ENCODE measurements around the gene SPPL3.

SPPL3 gene

GRCh38 chr12:120787889-120788288, 116.3 kb downstream of the SPPL3 start:
- no peaks in the 10 kb centered on the region for H3K36me3 ChIP-seq (ENCODE audit: low read length)
- H4K20me1 ChIP-seq (ENCODE audit: low read depth, low read length): no peaks in the 10 kb centered on the region
- H3F3A ChIP-seq (ENCODE audit: insufficient read depth): peaks cover 3% of the 10 kb centered on the region; the same call in 1 of the 2 replicates
- no peak overlapping the region for H3K9ac ChIP-seq (ENCODE audit: low read length)
- TF ChIP-seq EZH2phosphoT487 (conservative IDR thresholded peaks at IDR 0.05; ENCODE audit: low read length) (no peak), CTCF (IDR thresholded peaks at IDR 0.05; ENCODE audit: insufficient read depth, low read length, poor library complexity, severe bottlenecking) (no peak)
- H3K9me2 ChIP-seq (replicated peaks; ENCODE audit: insufficient read depth, low read length): no peaks in the 10 kb centered on the region
- no peak overlapping the region for H3K4me2 ChIP-seq (ENCODE audit: low read depth, low read length, poor library complexity, severe bottlenecking)
- no peaks in the 10 kb centered on the region for H3K27me3 ChIP-seq (ENCODE audit: low read length)
- H3K4me3 ChIP-seq (ENCODE audit: insufficient read depth, low read length, poor library complexity, severe bottlenecking): no peak overlapping the region
- H3K27ac ChIP-seq (ENCODE audit: low read depth, low read length): no peak overlapping the region
- no peaks in the 10 kb centered on the region for H3K79me2 ChIP-seq (ENCODE audit: insufficient read depth, low read length)
- no peak overlapping the region for H2AFZ ChIP-seq (ENCODE audit: low read depth, low read length, severe bottlenecking)
- no peaks in the 10 kb centered on the region for H3K9me3 ChIP-seq (ENCODE audit: insufficient read depth, low read length)

- no peaks in the 10 kb centered on the region for H3K27me3 ChIP-seq (ENCODE audit: low read length)
- TF ChIP-seq EZH2phosphoT487 (conservative IDR thresholded peaks at IDR 0.05; ENCODE audit: low read length) (no peak), CTCF (IDR thresholded peaks at IDR 0.05; ENCODE audit: insufficient read depth, low read length, poor library complexity, severe bottlenecking) (no peak)
- H3F3A ChIP-seq (ENCODE audit: insufficient read depth): peaks cover 3% of the 10 kb centered on the region; the same call in 1 of the 2 replicates
- no peaks in the 10 kb centered on the region for H3K36me3 ChIP-seq (ENCODE audit: low read length)
- no peak overlapping the region for H3K27ac ChIP-seq (ENCODE audit: low read depth, low read length)
- H4K20me1 ChIP-seq (ENCODE audit: low read depth, low read length): no peaks in the 10 kb centered on the region
- no peak overlapping the region for H3K4me3 ChIP-seq (ENCODE audit: insufficient read depth, low read length, poor library complexity, severe bottlenecking)
- no peaks in the 10 kb centered on the region for H3K79me2 ChIP-seq (ENCODE audit: insufficient read depth, low read length)
- no peak overlapping the region for H3K9ac ChIP-seq (ENCODE audit: low read length)
- no peak overlapping the region for H3K4me2 ChIP-seq (ENCODE audit: low read depth, low read length, poor library complexity, severe bottlenecking)
- no peak overlapping the region for H2AFZ ChIP-seq (ENCODE audit: low read depth, low read length, severe bottlenecking)
- H3K9me3 ChIP-seq (ENCODE audit: insufficient read depth, low read length): no peaks in the 10 kb centered on the region
- H3K9me2 ChIP-seq (replicated peaks; ENCODE audit: insufficient read depth, low read length): no peaks in the 10 kb centered on the region
Observed at GRCh38 chr12:120784804-120785203, 119.4 kb downstream of the SPPL3 start.

- H3K9ac ChIP-seq (ENCODE audit: low read length): no peak overlapping the region
- no peaks in the 10 kb centered on the region for H3K36me3 ChIP-seq (ENCODE audit: low read length)
- no peak overlapping the region for H3K4me3 ChIP-seq (ENCODE audit: insufficient read depth, low read length, poor library complexity, severe bottlenecking)
- H3K27me3 ChIP-seq (ENCODE audit: low read length): no peaks in the 10 kb centered on the region
- no peaks in the 10 kb centered on the region for H3K79me2 ChIP-seq (ENCODE audit: insufficient read depth, low read length)
- H3K4me2 ChIP-seq (ENCODE audit: low read depth, low read length, poor library complexity, severe bottlenecking): no peak overlapping the region
- no peaks in the 10 kb centered on the region for H3K9me2 ChIP-seq (replicated peaks; ENCODE audit: insufficient read depth, low read length)
- no peaks in the 10 kb centered on the region for H3K9me3 ChIP-seq (ENCODE audit: insufficient read depth, low read length)
- TF ChIP-seq CTCF (IDR thresholded peaks at IDR 0.05; ENCODE audit: insufficient read depth, low read length, poor library complexity, severe bottlenecking): no peak
- no peak for TF ChIP-seq EZH2phosphoT487 (conservative IDR thresholded peaks at IDR 0.05; ENCODE audit: low read length)
- peaks cover 3% of the 10 kb centered on the region; the same call in 1 of the 2 replicates for H3F3A ChIP-seq (ENCODE audit: insufficient read depth)
- no peak overlapping the region for H3K27ac ChIP-seq (ENCODE audit: low read depth, low read length)
- no peak overlapping the region for H2AFZ ChIP-seq (ENCODE audit: low read depth, low read length, severe bottlenecking)
- H4K20me1 ChIP-seq (ENCODE audit: low read depth, low read length): no peaks in the 10 kb centered on the region
Observed at GRCh38 chr12:120783197-120783596, 121.0 kb downstream of the SPPL3 start.
